Karpas-422 (cell line): Measurements from ENCODE around the gene PPP6R2. TPM values are rescaled to one million over a fixed set of nuclear protein-coding genes. Genes with fewer than 3 reads are reported as not detected.
"Not testable (repeated sequence)": the region's sequence is repeated elsewhere in the genome, so short reads cannot be mapped to it uniquely, and the experiment has no call there.

Source experiments
- DNase-seq: peaks from one replicate; pipeline ENCODE4 v3.0.0-alpha.2; 2015
- H2AFZ ChIP-seq: fragments of 200-600 bp; sonication (generic); 2 replicates; pipeline ENCODE4 v1.6.1; 2014; ENCODE audit warnings: antibody characterized with exemption, low read length, mixed read lengths
- H3K27ac ChIP-seq: fragments of 200-600 bp; sonication (generic); 2 replicates; pipeline ENCODE4 v1.5.1; 2014; ENCODE audit warnings: mild to moderate bottlenecking, low read length, moderate library complexity
- H3K27me3 ChIP-seq: fragments of 200-600 bp; sonication (generic); 2 replicates; pipeline ENCODE4 v1.6.1; 2014; ENCODE audit warnings: low read length, mixed read lengths
- H3K36me3 ChIP-seq: fragments of 200-600 bp; sonication (generic); 2 replicates; pipeline ENCODE4 v1.6.1; 2014; ENCODE audit warnings: low read length, mixed read lengths; ENCODE audit not compliant: insufficient read depth
- H3K4me1 ChIP-seq: fragments of 200-600 bp; sonication (generic); 2 replicates; pipeline ENCODE4 v1.6.1; 2014; ENCODE audit warnings: mild to moderate bottlenecking, low read length, mixed read lengths
- H3K4me2 ChIP-seq: fragments of 200-600 bp; sonication (generic); 2 replicates; pipeline ENCODE4 v1.6.1; 2014; ENCODE audit warnings: low read length, low read depth, mild to moderate bottlenecking; ENCODE audit not compliant: poor library complexity, severe bottlenecking
- H3K4me3 ChIP-seq: fragments of 200-600 bp; sonication (generic); 2 replicates; pipeline ENCODE4 v1.5.1; 2014; ENCODE audit warnings: mild to moderate bottlenecking, antibody characterized with exemption, low read length, mixed read lengths
- H3K79me2 ChIP-seq: fragments of 200-600 bp; sonication (generic); 2 replicates; pipeline ENCODE4 v1.6.1; 2014; ENCODE audit warnings: mild to moderate bottlenecking, low read length, mixed read lengths
- H3K9ac ChIP-seq: fragments of 200-600 bp; sonication (generic); 2 replicates; pipeline ENCODE4 v1.6.0; 2014; ENCODE audit warnings: low read length
- H3K9me2 ChIP-seq: fragments of 200-600 bp; sonication (generic), shearing (Covaris generic); replicated peaks from 2 replicates; pipeline ENCODE4 v1.6.0; 2014; ENCODE audit warnings: mild to moderate bottlenecking, low read length, moderate library complexity; ENCODE audit not compliant: insufficient read depth
- H3K9me3 ChIP-seq: fragments of 300-700, 200-600 bp; sonication (generic); 2 replicates; pipeline ENCODE4 v1.6.1; 2014; ENCODE audit warnings: low read length, mixed read lengths
- H4K20me1 ChIP-seq: fragments of 200-600 bp; sonication (generic); 2 replicates; pipeline ENCODE4 v1.6.1; 2014; ENCODE audit warnings: mild to moderate bottlenecking, antibody characterized with exemption, low read length, low read depth; ENCODE audit not compliant: insufficient read depth
- total RNA-seq: library from RNA; depleted of rRNA; stranded (reverse); fragments of >200 nt; shearing (Covaris generic); gene quantifications from 2 replicates; pipeline ENCODE4 v1.2.3, GENCODE V29; 2014; ENCODE audit warnings: low replicate concordance

PPP6R2 gene
- total RNA-seq, 1 experiment from 2014 or later: 32.9 TPM

DNA sequence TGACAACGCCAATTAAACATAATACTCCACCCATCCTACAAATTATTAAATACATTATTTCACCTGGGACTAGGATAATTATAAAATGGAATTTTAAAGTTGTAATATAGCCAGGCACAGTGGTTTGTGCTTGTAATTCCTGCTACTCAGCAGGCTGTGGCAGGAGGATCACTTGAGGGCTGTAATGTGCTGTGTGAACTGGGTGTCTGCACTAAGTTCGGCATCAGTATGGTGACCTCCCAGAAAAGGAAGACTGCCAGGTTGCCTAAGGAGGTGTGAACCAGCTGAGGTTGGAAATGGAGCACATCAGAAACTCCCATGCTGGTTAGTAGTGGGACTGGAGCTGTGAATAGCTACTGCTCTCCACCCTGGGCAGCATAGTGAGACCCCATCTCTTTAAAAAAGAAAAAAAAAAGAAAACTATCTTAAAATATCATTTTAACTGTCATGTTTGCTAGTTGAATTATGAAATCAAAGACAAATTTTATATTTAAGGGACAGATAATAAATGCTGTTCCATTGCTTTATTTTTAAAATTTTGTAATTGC lies 28.0 kb downstream of the PPP6R2 start:
- Histone ChIP-seq H3K9ac (no peak overlapping the region), H3K4me3 (no peak overlapping the region), H3K36me3 (peaks cover 31% of the 10 kb centered on the region), H3K79me2 (peaks cover 44% of the 10 kb centered on the region), H3K4me1 (no peaks in the 10 kb centered on the region), H3K27me3 (no peaks in the 10 kb centered on the region), H3K9me2 (no peaks in the 10 kb centered on the region), H2AFZ (no peak overlapping the region), H3K9me3 (no peaks in the 10 kb centered on the region), H3K27ac (no peak overlapping the region), H3K4me2 (no peak overlapping the region), H4K20me1 (no peaks in the 10 kb centered on the region)
- DNase-seq: no peak

DNA sequence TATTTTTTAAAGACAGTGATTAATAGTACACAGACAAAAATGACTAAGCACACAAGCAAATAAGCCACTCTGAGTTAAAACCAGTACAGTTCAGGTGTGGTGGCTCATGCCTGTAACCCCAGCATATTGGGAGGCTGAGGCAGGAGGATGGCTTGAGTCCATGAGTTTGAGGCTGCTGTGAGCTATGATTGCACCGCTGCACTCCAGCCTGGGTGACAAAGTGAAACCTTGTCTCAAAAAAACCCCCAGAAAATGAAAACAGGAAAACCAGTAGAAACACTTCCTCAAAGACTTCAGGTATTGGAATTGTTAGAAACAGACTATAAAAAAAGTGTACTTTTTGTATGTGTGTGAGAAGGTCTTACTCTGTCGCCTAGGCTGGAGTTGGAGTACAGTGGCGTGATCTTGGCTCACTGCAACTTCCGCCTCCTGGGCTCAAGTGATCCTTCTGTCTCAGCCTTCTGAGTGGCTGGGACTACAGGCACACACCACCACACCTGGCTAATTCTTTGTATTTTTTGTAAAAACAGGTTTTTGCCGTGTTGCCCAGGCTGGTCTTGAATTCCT lies 33.0 kb downstream of the PPP6R2 start:
- Histone ChIP-seq H3K4me1 (no peaks in the 10 kb centered on the region), H3K27ac (no peak overlapping the region), H3K36me3 (peaks cover 27% of the 10 kb centered on the region), H3K4me2 (no peak overlapping the region), H3K9ac (no peak overlapping the region), H3K79me2 (peaks cover 17% of the 10 kb centered on the region), H3K4me3 (no peak overlapping the region), H3K27me3 (no peaks in the 10 kb centered on the region), H3K9me3 (no peaks in the 10 kb centered on the region), H3K9me2 (no peaks in the 10 kb centered on the region), H2AFZ (no peak overlapping the region), H4K20me1 (no peaks in the 10 kb centered on the region)
- no peak for DNase-seq

DNA sequence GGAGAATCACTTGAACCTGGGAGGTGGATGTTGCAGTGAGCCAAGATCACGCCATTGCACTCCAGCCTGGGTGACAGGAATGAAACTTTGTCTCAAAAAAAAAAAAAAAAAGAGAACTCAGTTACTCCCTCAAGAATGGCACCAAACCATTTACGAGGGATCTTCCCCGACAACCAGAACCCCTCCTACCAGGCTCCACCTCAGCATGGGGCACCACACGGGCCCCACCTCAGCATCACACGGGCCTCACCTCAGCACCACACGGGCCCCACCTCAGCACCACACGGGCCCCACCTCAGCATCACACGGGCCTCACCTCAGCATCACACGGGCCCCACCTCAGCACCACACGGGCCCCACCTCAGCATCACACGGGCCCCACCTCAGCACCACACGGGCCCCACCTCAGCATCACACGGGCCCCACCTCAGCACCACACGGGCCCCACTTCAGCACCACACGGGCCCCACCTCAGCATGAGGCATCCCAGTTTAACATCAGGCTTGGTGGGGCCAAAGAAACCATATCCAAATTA lies 38.0 kb downstream of the PPP6R2 start:
- DNase-seq, H3K4me3 ChIP-seq, H3K4me2 ChIP-seq, H3K4me1 ChIP-seq, H3K27ac ChIP-seq, H3K9me2 ChIP-seq, H3K27me3 ChIP-seq, H3K9ac ChIP-seq, H4K20me1 ChIP-seq, H2AFZ ChIP-seq, H3K36me3 ChIP-seq, H3K9me3 ChIP-seq: not testable (repeated sequence)
- peaks cover 25% of the 10 kb centered on the region for H3K79me2 ChIP-seq

DNA sequence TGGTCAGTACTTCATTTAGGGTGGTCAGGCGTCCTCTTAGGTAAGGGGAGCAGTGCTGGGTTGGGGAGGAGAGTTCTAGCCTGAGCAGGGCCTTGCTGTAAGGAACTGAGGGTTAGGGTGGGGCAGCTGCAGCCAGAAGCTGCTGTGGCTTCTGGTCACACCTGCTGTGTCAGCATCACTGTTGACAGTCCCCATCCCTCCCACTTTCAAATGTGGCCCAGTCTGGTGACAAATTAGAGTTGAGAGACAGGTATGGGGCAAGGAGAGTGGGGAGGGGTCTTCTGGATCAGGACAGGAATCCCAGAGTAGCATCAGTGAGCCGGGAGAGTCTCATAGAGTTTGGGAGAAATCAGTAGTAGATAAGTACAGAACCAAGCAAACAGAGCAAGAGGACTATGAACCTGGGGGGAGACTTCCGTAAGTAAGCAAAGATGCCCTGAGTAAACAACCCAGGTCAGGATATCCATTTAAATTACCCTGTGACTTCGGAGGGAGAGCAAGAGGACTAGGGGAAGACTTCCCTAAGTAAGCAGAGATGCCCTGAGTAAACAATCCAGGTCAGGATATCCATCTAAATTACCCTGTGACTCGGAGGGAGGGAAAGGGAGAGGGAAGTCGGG lies 53.7 kb downstream of the PPP6R2 start:
- no peaks in the 10 kb centered on the region for H3K27me3 ChIP-seq
- H3K79me2 ChIP-seq: peaks cover 23% of the 10 kb centered on the region
- H3K9ac ChIP-seq: no peak overlapping the region
- no peaks in the 10 kb centered on the region for H3K9me3 ChIP-seq
- no peak overlapping the region for H3K4me3 ChIP-seq
- peaks cover 10% of the 10 kb centered on the region; the same call in 1 of the 2 replicates for H3K36me3 ChIP-seq
- no peak overlapping the region for H3K4me2 ChIP-seq
- no peaks in the 10 kb centered on the region for H3K4me1 ChIP-seq
- no peaks in the 10 kb centered on the region for H4K20me1 ChIP-seq
- no peaks in the 10 kb centered on the region for H3K9me2 ChIP-seq
- no peak overlapping the region for H2AFZ ChIP-seq
- no peak overlapping the region for H3K27ac ChIP-seq
- DNase-seq: no peak

DNA sequence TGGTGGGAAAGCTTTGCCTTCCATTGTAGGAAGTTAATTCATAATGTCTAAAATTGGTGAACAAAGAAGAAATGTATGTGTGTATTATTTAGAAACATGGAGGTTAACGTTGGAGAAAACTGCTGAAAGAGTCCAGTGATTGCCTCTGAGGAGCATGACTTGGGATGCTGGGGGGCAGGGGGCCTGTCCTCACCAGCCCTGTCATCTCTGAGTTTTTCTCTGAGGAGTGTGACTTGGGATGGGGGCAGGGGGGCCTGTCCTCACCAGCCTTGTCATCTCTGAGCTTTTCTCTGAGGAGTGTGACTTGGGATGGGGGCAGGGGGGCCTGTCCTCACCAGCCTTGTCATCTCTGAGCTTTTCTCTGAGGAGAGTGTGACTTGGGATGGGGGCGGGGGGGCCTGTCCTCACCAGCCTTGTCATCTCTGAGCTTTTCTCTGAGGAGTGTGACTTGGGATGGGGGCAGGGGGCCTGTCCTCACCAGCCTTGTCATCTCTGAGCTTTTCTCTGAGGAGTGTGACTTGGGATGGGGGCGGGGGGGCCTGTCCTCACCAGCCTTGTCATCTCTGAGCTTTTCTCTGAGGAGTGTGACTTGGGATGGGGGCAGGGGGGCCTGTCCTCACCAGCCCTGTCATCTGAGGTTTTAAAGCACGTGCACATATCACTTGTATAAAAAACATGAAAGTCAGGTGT lies 54.4 kb downstream of the PPP6R2 start:
- not testable (repeated sequence) for H3K4me2 ChIP-seq, H4K20me1 ChIP-seq, H3K9ac ChIP-seq, H3K27ac ChIP-seq, H2AFZ ChIP-seq, DNase-seq, H3K4me3 ChIP-seq, H3K4me1 ChIP-seq, H3K27me3 ChIP-seq, H3K9me2 ChIP-seq, H3K36me3 ChIP-seq, H3K9me3 ChIP-seq
- H3K79me2 ChIP-seq: peaks cover 20% of the 10 kb centered on the region

DNA sequence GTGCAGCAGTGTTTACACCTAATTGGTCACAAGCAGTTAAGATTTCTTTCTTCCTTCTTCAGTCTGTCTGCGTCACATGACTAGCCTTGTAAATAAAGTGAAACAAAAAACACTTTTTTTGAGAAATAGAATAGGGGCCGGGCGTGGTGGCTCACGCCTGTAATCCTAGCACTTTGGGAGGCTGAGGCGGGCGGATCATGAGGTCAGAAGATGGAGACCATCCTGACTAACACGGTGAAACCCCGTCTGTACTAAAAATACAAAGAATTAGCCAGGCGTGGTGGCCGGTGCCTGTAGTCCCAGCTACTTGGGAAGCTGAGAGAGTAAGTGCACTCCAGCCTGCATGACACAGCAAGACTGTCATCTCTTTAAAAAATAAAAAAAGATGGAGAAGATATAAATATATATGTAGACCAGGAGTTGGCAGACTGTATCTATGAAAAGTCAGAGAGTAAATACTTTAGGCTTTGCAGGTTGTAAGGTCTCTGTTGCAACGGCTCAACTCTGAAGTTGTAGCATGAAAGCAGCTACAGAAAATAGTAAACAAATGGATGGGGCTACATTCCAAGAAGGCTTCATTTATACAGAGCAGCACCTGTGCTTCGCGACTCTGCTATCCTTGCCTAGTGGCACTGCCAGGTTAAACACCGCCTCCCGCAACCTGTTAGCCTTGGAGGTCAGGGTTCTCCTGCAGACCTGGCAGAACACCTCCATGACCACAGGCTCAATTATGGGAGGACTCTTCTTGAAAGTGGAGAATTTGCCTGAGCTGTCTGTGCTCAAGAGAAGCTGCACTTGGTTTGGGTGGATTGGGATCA lies 55.9 kb downstream of the PPP6R2 start:
- Histone ChIP-seq H3K27ac (no peak overlapping the region), H3K9me3 (no peaks in the 10 kb centered on the region), H3K4me3 (no peak overlapping the region), H3K27me3 (no peaks in the 10 kb centered on the region), H3K4me1 (no peaks in the 10 kb centered on the region), H3K4me2 (no peak overlapping the region), H3K79me2 (peaks cover 18% of the 10 kb centered on the region), H2AFZ (no peak overlapping the region), H3K9ac (no peak overlapping the region), H3K9me2 (no peaks in the 10 kb centered on the region), H4K20me1 (no peaks in the 10 kb centered on the region; the same call in 1 of the 2 replicates), H3K36me3 (peaks cover 6% of the 10 kb centered on the region; the same call in 1 of the 2 replicates)
- DNase-seq: no peak

DNA sequence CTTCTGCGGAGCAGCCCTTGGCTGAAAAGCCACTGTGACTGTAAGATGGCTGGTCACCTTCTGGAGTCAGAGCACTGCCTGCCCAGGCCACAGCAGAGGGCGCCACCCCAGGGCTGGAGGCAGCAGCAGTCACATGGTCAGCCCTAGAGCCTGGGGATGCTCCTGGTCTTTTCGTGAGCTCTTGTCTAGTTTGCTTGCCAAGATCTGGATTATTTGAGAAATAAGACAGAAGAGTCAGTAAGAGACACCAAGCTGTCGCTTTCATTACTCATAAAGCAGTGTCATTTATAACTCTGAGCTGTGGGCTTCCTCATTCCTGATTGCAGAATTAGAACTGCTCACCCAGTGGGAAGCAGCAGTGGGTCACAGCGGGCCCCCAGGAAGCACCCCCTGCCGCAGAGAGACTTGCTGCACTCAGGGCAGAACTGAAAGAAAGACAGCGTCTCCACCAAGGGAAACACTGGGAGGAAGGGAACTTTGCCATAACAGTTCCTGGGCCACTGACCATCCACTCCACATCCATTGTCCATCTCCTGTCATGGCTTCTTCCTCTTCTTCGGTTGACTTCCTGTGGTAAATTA lies 56.7 kb downstream of the PPP6R2 start:
- Histone ChIP-seq H3K9me2 (no peaks in the 10 kb centered on the region), H3K27me3 (no peaks in the 10 kb centered on the region), H3K9me3 (no peaks in the 10 kb centered on the region), H3K4me3 (no peak overlapping the region), H3K36me3 (peaks cover 5% of the 10 kb centered on the region; the same call in 1 of the 2 replicates), H2AFZ (no peak overlapping the region), H3K4me1 (no peaks in the 10 kb centered on the region), H3K4me2 (no peak overlapping the region), H3K27ac (no peak overlapping the region), H4K20me1 (no peaks in the 10 kb centered on the region; the same call in 1 of the 2 replicates), H3K9ac (no peak overlapping the region), H3K79me2 (peaks cover 21% of the 10 kb centered on the region)
- DNase-seq: peak; percentile 48
